H1 (cell line): ENCODE results near the gene CSAG1. TPM values are rescaled to one million over a fixed set of nuclear protein-coding genes. Genes with fewer than 3 reads are reported as not detected.
"Not testable (repeated sequence)": the region's sequence is repeated elsewhere in the genome, so short reads cannot be mapped to it uniquely, and the experiment has no call there.

Experiments
- CTCF ChIA-PET: fragments of 300-600 bp; sonication (Branson Sonifier 250); formaldehyde crosslinking; loops from one replicate; lab custom pipeline; 2021; ENCODE audit not compliant: partially characterized antibody; lab: Charles Lee
- POLR2A ChIA-PET: fragments of 300-600 bp; sonication (Branson Sonifier 250); formaldehyde crosslinking; loops from one replicate; lab custom pipeline; 2021; ENCODE audit warnings: inconsistent platforms; ENCODE audit not compliant: partially characterized antibody; lab: Charles Lee
- DNase-seq, 2 experiments: peaks; one replicate each; pipeline versions ENCODE4 v3.0.0 to v3.0.0-alpha.2; 2010 to 2022; ENCODE audit warnings: low spot score in 2 of 2, low read depth in 1 of 2, mixed read lengths in 1 of 2
- FAIRE-seq: peaks from 2 replicates; lab custom pipeline; 2011; peaks lifted over from hg19 to GRCh38; lab: Jason Lieb, UNC
- H2AFZ ChIP-seq: 2 replicates; pipeline ENCODE4 v1.8.1; 2012; ENCODE audit warnings: low read length, inconsistent platforms
- H2AK5ac ChIP-seq: 2 replicates; pipeline ENCODE4 v1.6.1; 2013; ENCODE audit warnings: low read depth, low read length
- H2BK120ac ChIP-seq: replicated peaks from 2 replicates; pipeline ENCODE3; 2013; ENCODE audit warnings: low read depth, low read length, inconsistent platforms
- H2BK12ac ChIP-seq: 2 replicates; pipeline ENCODE4 v1.6.1; 2013; ENCODE audit warnings: low read depth, low read length
- H2BK15ac ChIP-seq: 2 replicates; pipeline ENCODE4 v1.6.1; 2013; ENCODE audit warnings: low read length
- H2BK20ac ChIP-seq: 2 replicates; pipeline ENCODE4 v1.6.1; 2013; ENCODE audit warnings: low read length
- H2BK5ac ChIP-seq: 2 replicates; pipeline ENCODE4 v1.6.1; 2013; ENCODE audit warnings: low read depth, low read length
- H3K14ac ChIP-seq: 2 replicates; pipeline ENCODE4 v1.6.1; 2013; ENCODE audit warnings: inconsistent platforms; ENCODE audit not compliant: insufficient read length
- H3K18ac ChIP-seq: 2 replicates; pipeline ENCODE4 v1.6.1; 2013; ENCODE audit warnings: low read length; ENCODE audit errors: extremely low read depth
- H3K23ac ChIP-seq: 2 replicates; pipeline ENCODE4 v1.6.1; 2013; ENCODE audit warnings: inconsistent platforms; ENCODE audit not compliant: insufficient read length
- H3K23me2 ChIP-seq: 2 replicates; pipeline ENCODE4 v1.6.1; 2013; ENCODE audit warnings: low read depth, low read length
- H3K27ac ChIP-seq: 2 replicates; pipeline ENCODE4 v1.6.1; 2011; ENCODE audit warnings: low read depth, low read length, inconsistent platforms
- H3K27me3 ChIP-seq, 4 experiments: replicated peaks in 1 of 4; 1 replicate in 1 of 4; 2 replicates in 3 of 4; pipeline versions ENCODE4 v1.6.1 to v1.8.1; 2011 to 2013; ENCODE audit warnings: low read length in 3 of 4, mild to moderate bottlenecking in 3 of 4, inconsistent platforms in 2 of 4, mixed read lengths in 2 of 4, moderate library complexity in 1 of 4; ENCODE audit not compliant: control insufficient read depth in 3 of 4, insufficient read depth in 3 of 4; ENCODE audit errors: extremely low read depth in 1 of 4
- H3K36me3 ChIP-seq, 4 experiments: 2 replicates each; pipeline versions ENCODE4 v1.6.1 to v1.8.1; 2011 to 2013; ENCODE audit warnings: mild to moderate bottlenecking in 4 of 4, low read length in 3 of 4, moderate library complexity in 2 of 4, control low read depth in 1 of 4, inconsistent platforms in 1 of 4; ENCODE audit not compliant: insufficient read depth in 4 of 4, control insufficient read depth in 2 of 4
- H3K4ac ChIP-seq: replicated peaks from 2 replicates; pipeline ENCODE3; 2013; ENCODE audit warnings: low read length, low read depth, mixed read lengths, inconsistent platforms; ENCODE audit not compliant: insufficient read length
- H3K4me1 ChIP-seq, 4 experiments: replicated peaks in 1 of 4; 1 replicate in 1 of 4; 2 replicates in 3 of 4; pipeline versions ENCODE4 v1.6.1 to v1.8.1; 2011 to 2013; ENCODE audit warnings: low read length in 3 of 4, inconsistent platforms in 2 of 4, mixed read lengths in 1 of 4; ENCODE audit not compliant: insufficient read depth in 4 of 4, control insufficient read depth in 3 of 4
- H3K4me2 ChIP-seq, 2 experiments: 2 replicates each; pipeline versions ENCODE4 v1.6.1 to v1.8.1; 2011 to 2013; ENCODE audit warnings: low read depth in 2 of 2, low read length in 2 of 2, control low read depth in 1 of 2, inconsistent platforms in 1 of 2, mild to moderate bottlenecking in 1 of 2; ENCODE audit not compliant: insufficient read depth in 1 of 2
- H3K4me3 ChIP-seq, 4 experiments: fragments of 200-600, 300-600 bp in 1 of 4; sonication (generic), shearing (Covaris generic), sonication (Bioruptor Twin) in 1 of 4; 2 replicates each; pipeline versions ENCODE4 v1.5.1 to v1.8.1; 2011 to 2016; ENCODE audit warnings: low read length in 4 of 4, low read depth in 3 of 4, control low read depth in 2 of 4, inconsistent platforms in 2 of 4, mild to moderate bottlenecking in 2 of 4, mixed read lengths in 1 of 4, moderate library complexity in 1 of 4; ENCODE audit not compliant: insufficient read depth in 2 of 4; ENCODE audit errors: extremely low read depth in 1 of 4
- H3K56ac ChIP-seq: replicated peaks from 2 replicates; pipeline ENCODE3; 2013; ENCODE audit warnings: low read depth, mild to moderate bottlenecking, mixed read lengths, low read length, inconsistent platforms; ENCODE audit not compliant: insufficient read length
- H3K79me1 ChIP-seq: 2 replicates; pipeline ENCODE4 v1.6.1; 2013; ENCODE audit warnings: low read depth, low read length, control low read depth
- H3K79me2 ChIP-seq, 2 experiments: 2 replicates each; pipeline versions ENCODE4 v1.6.1 to v1.8.1; 2012 to 2013; ENCODE audit warnings: low read length in 2 of 2, mild to moderate bottlenecking in 2 of 2, inconsistent platforms in 1 of 2; ENCODE audit not compliant: insufficient read depth in 2 of 2, control insufficient read depth in 1 of 2
- H3K9ac ChIP-seq, 4 experiments: replicated peaks in 1 of 4; 1 replicate in 1 of 4; 2 replicates in 3 of 4; pipeline versions ENCODE4 v1.6.1 to v1.8.1; 2011 to 2013; ENCODE audit warnings: low read depth in 3 of 4, low read length in 3 of 4, control low read depth in 2 of 4, mild to moderate bottlenecking in 2 of 4, moderate library complexity in 2 of 4, inconsistent platforms in 1 of 4; ENCODE audit errors: extremely low read depth in 1 of 4
- H3K9me3 ChIP-seq, 2 experiments: 2 replicates each; pipeline versions ENCODE4 v1.6.1 to v1.8.1; 2012 to 2013; ENCODE audit warnings: mild to moderate bottlenecking in 2 of 2, moderate library complexity in 2 of 2, control low read depth in 1 of 2, inconsistent platforms in 1 of 2, low read depth in 1 of 2, low read length in 1 of 2, mixed read lengths in 1 of 2; ENCODE audit not compliant: insufficient read depth in 2 of 2
- H4K20me1 ChIP-seq, 2 experiments: replicated peaks in 1 of 2; 2 replicates each; pipeline versions ENCODE3 to v1.8.1; 2011 to 2013; ENCODE audit warnings: inconsistent platforms in 2 of 2, low read length in 2 of 2, mild to moderate bottlenecking in 1 of 2; ENCODE audit not compliant: insufficient read depth in 2 of 2, control insufficient read depth in 1 of 2
- H4K5ac ChIP-seq: 2 replicates; pipeline ENCODE4 v1.6.1; 2013; ENCODE audit warnings: low read length, low read depth, mixed read lengths, inconsistent platforms; ENCODE audit not compliant: insufficient read length
- H4K8ac ChIP-seq: 2 replicates; pipeline ENCODE4 v1.8.0; 2013; ENCODE audit warnings: mild to moderate bottlenecking, moderate library complexity, low read length, inconsistent platforms; ENCODE audit not compliant: insufficient read depth; ENCODE audit errors: extremely low read depth
- H4K91ac ChIP-seq: replicated peaks from 2 replicates; pipeline ENCODE3; 2013; ENCODE audit warnings: low read length, mixed read lengths, inconsistent platforms; ENCODE audit not compliant: insufficient read length
- WGBS, 2 experiments: shearing (Covaris generic) in 1 of 2; methylation state at CpG; one replicate each; pipeline versions ENCODE4 v1.1.6 to v1.1.7; 2013 to 2015; ENCODE audit warnings: low lambda C conversion rate in 2 of 2, mixed read lengths in 2 of 2, inconsistent platforms in 1 of 2, low coverage in 1 of 2, missing lambda C conversion rate in 1 of 2; ENCODE audit not compliant: insufficient replicate concordance in 2 of 2, insufficient coverage in 1 of 2, insufficient read length in 1 of 2; ENCODE audit errors: extremely low coverage in 1 of 2, missing lambda C conversion rate in 1 of 2; 5-methylcytosine and 5-hydroxymethylcytosine counted together
- polyA plus RNA-seq, 7 experiments: library from polyadenylated mRNA; depleted of rRNA in 3 of 7; stranded (reverse) in 5 of 7; unstranded in 2 of 7; fragments of >200 nt in 5 of 7; fragments of 200-250 nt in 2 of 7; gene quantifications; 1 replicate in 5 of 7; 2 replicates in 1 of 7; 4 replicates in 1 of 7; pipeline versions ENCODE4 v1.2.1 to v1.2.3, GENCODE V29; 2011 to 2013; ENCODE audit warnings: missing spikeins in 2 of 7, mixed read lengths in 2 of 7
- total RNA-seq: library from RNA; stranded (reverse); fragmentation: NEBNext Ultra II Directional; extraction: Animal tissue kit (Norgen Biotek cat#: 25700); gene quantifications from 2 replicates; pipeline ENCODE4 v1.2.1, GENCODE V29; 2021

CSAG1 gene
- total and polyA plus RNA-seq, 2 of the 8 experiments (the other 6 are each of a cell fraction or from before 2014, with no cell fraction given), result not detected

DNA sequence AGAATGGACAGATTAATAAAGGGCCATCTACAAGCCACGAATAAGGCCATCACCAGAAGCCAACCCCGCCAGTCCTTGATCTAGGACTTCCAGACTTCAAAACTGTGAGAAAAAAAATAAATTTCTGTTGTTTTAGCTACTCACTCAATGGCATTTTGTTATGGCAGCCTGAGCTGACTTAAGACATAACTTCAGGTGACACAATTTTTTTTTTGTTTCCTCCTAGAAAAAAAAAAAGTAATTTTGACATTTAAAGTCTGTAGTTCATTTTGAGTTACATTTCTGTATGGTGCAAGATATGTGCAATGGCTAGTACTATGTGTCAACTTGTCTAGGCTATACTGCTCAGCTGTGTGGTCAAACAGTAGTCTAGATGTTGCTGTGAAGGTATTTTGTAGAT, 25.4 kb upstream of the CSAG1 start, which contains the start of gene CSAG3:
TSS of gene CSAG3 (plus strand) at position 301 of the 400 bp plus-strand sequence.
- H4K5ac ChIP-seq, H2BK5ac ChIP-seq, H4K20me1 ChIP-seq, H4K8ac ChIP-seq, CTCF ChIA-PET, H3K56ac ChIP-seq, H3K27ac ChIP-seq, H2BK12ac ChIP-seq, H3K18ac ChIP-seq, H2BK120ac ChIP-seq, H3K23ac ChIP-seq, H3K4me3 ChIP-seq, H2AK5ac ChIP-seq, H2AFZ ChIP-seq, H3K4me2 ChIP-seq, H2BK20ac ChIP-seq, POLR2A ChIA-PET, H3K79me2 ChIP-seq, H3K14ac ChIP-seq, H3K36me3 ChIP-seq, H4K91ac ChIP-seq, H3K79me1 ChIP-seq, H3K4ac ChIP-seq, H3K4me1 ChIP-seq, H3K23me2 ChIP-seq, DNase-seq, H2BK15ac ChIP-seq, H3K27me3 ChIP-seq, FAIRE-seq, H3K9ac ChIP-seq, H3K9me3 ChIP-seq: not testable (repeated sequence)
- no CpG with 5 or more reads among the region's 2 CpGs for WGBS, 2 experiments

DNA sequence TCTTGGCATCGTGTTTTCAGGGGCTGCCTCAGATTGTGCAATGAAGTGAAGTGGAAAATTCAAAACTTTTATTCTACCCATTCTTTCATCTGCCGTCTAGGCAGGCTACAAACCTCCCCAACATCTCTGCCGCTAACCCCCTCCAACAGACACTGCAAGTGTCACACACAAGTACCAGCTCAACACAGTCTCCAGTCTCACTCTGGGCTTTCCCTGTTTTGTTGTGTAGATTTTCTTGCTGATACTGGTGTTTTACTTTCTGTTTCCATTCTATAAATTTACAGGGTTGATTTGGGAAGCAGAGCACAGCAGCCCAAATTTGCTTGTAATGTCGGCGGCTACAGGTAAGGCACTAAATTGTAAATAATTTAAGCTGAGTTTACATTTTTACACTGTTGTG, 21.4 kb upstream of the CSAG1 start:
- H3K56ac ChIP-seq, H3K36me3 ChIP-seq, H3K4me1 ChIP-seq, H3K14ac ChIP-seq, H2BK5ac ChIP-seq, H3K27ac ChIP-seq, H3K79me2 ChIP-seq, H4K5ac ChIP-seq, H2AK5ac ChIP-seq, H3K4me3 ChIP-seq, H3K4me2 ChIP-seq, H2BK12ac ChIP-seq, H3K18ac ChIP-seq, H3K23me2 ChIP-seq, H2BK15ac ChIP-seq, POLR2A ChIA-PET, H3K4ac ChIP-seq, H3K9ac ChIP-seq, H3K27me3 ChIP-seq, H3K79me1 ChIP-seq, H3K9me3 ChIP-seq, H4K20me1 ChIP-seq, CTCF ChIA-PET, H2BK120ac ChIP-seq, H4K8ac ChIP-seq, H3K23ac ChIP-seq, H4K91ac ChIP-seq, DNase-seq, H2BK20ac ChIP-seq, H2AFZ ChIP-seq: not testable (repeated sequence)
- peak; percentile 55 for FAIRE-seq
- no CpG with 5 or more reads among the region's 5 CpGs for WGBS, 2 experiments
